ENCODE measurements around the gene FAM222A. TPM values are rescaled to one million over a fixed set of nuclear protein-coding genes. Genes with fewer than 3 reads are reported as not detected.

Gene FAM222A
- total RNA-seq, 1 experiment from 2014 or later, result 18.0 TPM

DNA sequence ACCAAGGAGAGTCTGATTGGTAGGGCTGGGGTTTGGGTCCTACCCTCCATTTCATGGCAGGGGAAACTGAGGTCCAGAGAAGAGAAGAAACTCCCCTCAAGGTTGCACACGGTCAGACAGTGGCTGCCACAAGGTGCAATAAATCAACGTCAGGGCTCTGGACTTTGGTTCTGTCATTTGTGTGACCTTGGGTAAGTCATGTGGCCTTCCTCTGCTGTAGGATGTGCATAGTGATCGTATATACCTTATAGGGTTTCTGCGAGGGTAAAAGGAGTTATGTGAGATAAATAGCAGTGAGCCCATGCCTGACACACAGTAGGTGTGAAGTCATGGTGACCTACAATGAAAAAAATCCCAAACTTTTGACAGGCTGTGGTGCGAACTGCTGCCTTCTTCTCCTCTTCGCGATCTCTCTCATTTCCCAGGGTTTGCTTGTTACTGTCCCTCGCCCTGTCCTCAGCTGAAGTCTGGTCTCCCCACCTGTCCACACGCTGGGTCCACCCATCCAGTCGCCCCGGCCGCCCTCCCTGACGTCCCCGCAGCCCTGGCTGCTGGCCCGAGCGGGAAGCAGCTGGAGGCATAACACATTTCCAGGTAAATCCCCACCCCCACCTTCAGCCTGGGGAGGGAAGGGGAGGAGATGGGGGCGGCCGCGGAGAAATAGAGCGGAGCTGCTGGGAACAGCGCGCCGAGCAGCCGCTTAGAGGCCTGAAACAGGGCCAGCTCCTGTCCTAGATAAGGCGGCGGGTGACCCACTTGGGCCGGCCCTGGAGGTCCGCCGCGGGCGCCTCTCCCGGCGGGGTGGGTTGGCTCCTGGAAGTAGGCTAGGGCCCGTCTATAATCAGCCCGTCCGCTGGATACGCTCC is 1.8 kb upstream of the FAM222A start:
- TF ChIP-seq, protein P1, sequence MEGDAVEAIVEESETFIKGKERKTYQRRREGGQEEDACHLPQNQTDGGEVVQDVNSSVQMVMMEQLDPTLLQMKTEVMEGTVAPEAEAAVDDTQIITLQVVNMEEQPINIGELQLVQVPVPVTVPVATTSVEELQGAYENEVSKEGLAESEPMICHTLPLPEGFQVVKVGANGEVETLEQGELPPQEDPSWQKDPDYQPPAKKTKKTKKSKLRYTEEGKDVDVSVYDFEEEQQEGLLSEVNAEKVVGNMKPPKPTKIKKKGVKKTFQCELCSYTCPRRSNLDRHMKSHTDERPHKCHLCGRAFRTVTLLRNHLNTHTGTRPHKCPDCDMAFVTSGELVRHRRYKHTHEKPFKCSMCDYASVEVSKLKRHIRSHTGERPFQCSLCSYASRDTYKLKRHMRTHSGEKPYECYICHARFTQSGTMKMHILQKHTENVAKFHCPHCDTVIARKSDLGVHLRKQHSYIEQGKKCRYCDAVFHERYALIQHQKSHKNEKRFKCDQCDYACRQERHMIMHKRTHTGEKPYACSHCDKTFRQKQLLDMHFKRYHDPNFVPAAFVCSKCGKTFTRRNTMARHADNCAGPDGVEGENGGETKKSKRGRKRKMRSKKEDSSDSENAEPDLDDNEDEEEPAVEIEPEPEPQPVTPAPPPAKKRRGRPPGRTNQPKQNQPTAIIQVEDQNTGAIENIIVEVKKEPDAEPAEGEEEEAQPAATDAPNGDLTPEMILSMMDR (IDR thresholded peaks at IDR 0.05; ENCODE audit: insufficient read depth in 1 of 2, low read depth in 1 of 2, low read length in 1 of 2, severe bottlenecking in 1 of 2, unreplicated experiment in 1 of 2), result no peak
- peaks cover 5% of the 10 kb centered on the region for H3K36me3 Mint-ChIP-seq (ENCODE audit: insufficient read depth, unreplicated experiment)
- Histone ChIP-seq H3K27me3 (replicated peaks; ENCODE audit: control insufficient read depth, insufficient read depth, low read length) (no peaks in the 10 kb centered on the region), H3K4me3 (ENCODE audit: low read depth, low read length) (no peak overlapping the region), H3K9me3 (no peaks in the 10 kb centered on the region), H3K4me1 (peaks cover 30% of the 10 kb centered on the region), H3K36me3 (ENCODE audit: control insufficient read depth, insufficient read depth, low read length) (no peaks in the 10 kb centered on the region)
- ChIA-PET CTCF (interaction anchor here (1.4 kb wide), 1 partner anchor 10 kb away, joined by 4 read pairs; no protein-coding TSS in a partner anchor), POLR2A (interaction anchor here (1.0 kb wide), 1 partner anchor 16 kb away, joined by 3 read pairs; no protein-coding TSS in a partner anchor)
- no peak overlapping the region for H3K4me3 Mint-ChIP-seq (ENCODE audit: unreplicated experiment)
- intact Hi-C loops (cut with micrococcal nuclease; ENCODE audit: unreplicated experiment), result no loop called here
- DNase-seq, result no peak
- BruUV-seq (replicated peaks), result no TSS peak
- peaks cover 22% of the 10 kb centered on the region for H3K4me1 Mint-ChIP-seq (ENCODE audit: low read depth, unreplicated experiment)
- no peaks in the 10 kb centered on the region for H3K27me3 Mint-ChIP-seq (ENCODE audit: insufficient read depth, unreplicated experiment)
- H3K27ac Mint-ChIP-seq (ENCODE audit: unreplicated experiment), result no peak overlapping the region
- no peaks in the 10 kb centered on the region for H3K9me3 Mint-ChIP-seq (ENCODE audit: unreplicated experiment)

DNA sequence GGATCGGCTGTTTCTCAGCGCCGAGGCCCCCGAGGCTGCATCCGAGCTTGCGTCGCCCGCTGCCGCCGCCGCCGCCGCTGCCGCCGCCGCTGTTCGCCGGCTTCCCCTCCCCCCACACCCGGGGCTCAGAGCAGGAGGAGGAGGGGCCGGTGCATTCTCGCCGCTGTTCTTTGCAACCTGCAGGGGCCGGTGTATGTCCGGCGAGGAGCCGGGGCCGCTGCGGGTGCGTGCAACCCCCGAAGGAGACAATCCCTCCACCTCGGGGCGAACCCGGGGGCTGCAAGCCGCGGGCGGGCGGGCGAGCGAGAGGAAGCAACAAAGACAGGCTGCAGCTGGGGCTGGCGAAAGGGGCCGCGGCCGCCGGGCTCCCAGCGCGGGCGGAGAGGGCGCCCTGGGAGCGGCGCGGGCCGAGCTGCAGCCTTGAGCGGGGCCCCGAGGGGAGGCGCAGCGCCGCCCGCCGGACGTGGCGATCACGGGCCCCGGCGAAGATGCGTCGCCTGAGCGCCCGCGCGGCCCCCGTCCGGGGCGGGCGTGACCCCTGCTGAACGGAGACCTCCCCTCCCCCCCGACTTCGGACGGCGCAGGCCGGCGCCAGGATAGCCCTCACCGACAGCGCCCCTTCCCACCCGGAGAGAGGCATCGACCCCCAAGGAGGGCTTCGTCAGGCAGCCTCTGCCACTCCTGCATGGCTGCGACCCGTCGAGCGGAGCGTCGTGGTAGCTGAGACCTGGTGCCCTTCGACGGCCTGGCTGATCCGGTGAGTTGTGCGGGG is 702 bp downstream of the FAM222A start:
- Histone ChIP-seq H3K27me3 (replicated peaks; ENCODE audit: control insufficient read depth, insufficient read depth, low read length) (no peaks in the 10 kb centered on the region), H3K4me3 (ENCODE audit: low read depth, low read length) (peak overlapping the region; percentile 80), H3K9me3 (no peaks in the 10 kb centered on the region), H3K36me3 (ENCODE audit: control insufficient read depth, insufficient read depth, low read length) (no peaks in the 10 kb centered on the region), H3K4me1 (peaks cover 27% of the 10 kb centered on the region)
- TF ChIP-seq, protein P1 (IDR thresholded peaks at IDR 0.05; ENCODE audit: insufficient read depth in 1 of 2, low read depth in 1 of 2, low read length in 1 of 2, severe bottlenecking in 1 of 2, unreplicated experiment in 1 of 2), result peak; percentile 22 to 32
- BruUV-seq (replicated peaks), result no TSS peak
- Mint-ChIP-seq H3K4me3 (ENCODE audit: unreplicated experiment) (peak overlapping the region; percentile 70), H3K4me1 (ENCODE audit: low read depth, unreplicated experiment) (peaks cover 24% of the 10 kb centered on the region), H3K36me3 (ENCODE audit: insufficient read depth, unreplicated experiment) (peaks cover 5% of the 10 kb centered on the region), H3K27ac (ENCODE audit: unreplicated experiment) (no peak overlapping the region), H3K27me3 (ENCODE audit: insufficient read depth, unreplicated experiment) (no peaks in the 10 kb centered on the region), H3K9me3 (ENCODE audit: unreplicated experiment) (no peaks in the 10 kb centered on the region)
- POLR2A ChIA-PET, result no interaction called here
- DNase-seq, result peak; percentile 74 to 85
- CTCF ChIA-PET, result interaction anchor here (0.6 to 2.1 kb wide), 7 partner anchors 10 to 140 kb away, joined by 3 to 29 read pairs (median 4); no protein-coding TSS in a partner anchor
- intact Hi-C loops (cut with micrococcal nuclease; ENCODE audit: unreplicated experiment), result loop anchor here (1.0 kb wide), 1 partner anchor 117 kb away; no protein-coding TSS in a partner anchor

DNA sequence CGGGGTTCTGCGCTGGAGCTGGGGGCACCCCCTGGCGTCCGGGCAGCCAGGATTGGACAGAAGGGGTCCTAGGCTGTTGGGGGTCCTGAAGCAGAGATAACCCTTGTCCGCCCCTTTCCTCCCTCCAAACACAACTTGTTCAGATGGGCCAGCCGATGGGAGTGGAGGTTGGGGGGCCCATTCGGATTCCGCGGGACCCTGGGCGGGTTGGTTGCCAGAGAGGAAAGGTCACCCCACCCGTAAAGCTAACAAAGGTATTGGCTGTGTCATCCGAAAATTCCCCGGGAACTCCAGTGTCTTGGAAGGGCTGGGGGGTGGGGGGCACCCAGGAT is 1.3 kb downstream of the FAM222A start:
- Mint-ChIP-seq H3K4me1 (ENCODE audit: low read depth, unreplicated experiment) (peaks cover 24% of the 10 kb centered on the region), H3K9me3 (ENCODE audit: unreplicated experiment) (no peaks in the 10 kb centered on the region), H3K36me3 (ENCODE audit: insufficient read depth, unreplicated experiment) (peaks cover 5% of the 10 kb centered on the region), H3K27ac (ENCODE audit: unreplicated experiment) (no peak overlapping the region), H3K27me3 (ENCODE audit: insufficient read depth, unreplicated experiment) (no peaks in the 10 kb centered on the region), H3K4me3 (ENCODE audit: unreplicated experiment) (peak overlapping the region; percentile 70)
- intact Hi-C loops (cut with micrococcal nuclease; ENCODE audit: unreplicated experiment), result loop anchor here (1.0 kb wide), 1 partner anchor 118 kb away; no protein-coding TSS in a partner anchor
- peaks cover 32% of the 10 kb centered on the region for H3K4me1 ChIP-seq
- no peaks in the 10 kb centered on the region for H3K27me3 ChIP-seq (replicated peaks; ENCODE audit: control insufficient read depth, insufficient read depth, low read length)
- TF ChIP-seq, protein P1 (IDR thresholded peaks at IDR 0.05; ENCODE audit: insufficient read depth in 1 of 2, low read depth in 1 of 2, low read length in 1 of 2, severe bottlenecking in 1 of 2, unreplicated experiment in 1 of 2), result no peak
- peak overlapping the region; percentile 80 for H3K4me3 ChIP-seq (ENCODE audit: low read depth, low read length)
- CTCF ChIA-PET, result interaction anchor here (0.6 to 2.1 kb wide), 6 partner anchors 10 to 118 kb away, joined by 3 to 29 read pairs (median 4); no protein-coding TSS in a partner anchor
- POLR2A ChIA-PET, result no interaction called here
- no TSS peak for BruUV-seq (replicated peaks)
- no peaks in the 10 kb centered on the region for H3K36me3 ChIP-seq (ENCODE audit: control insufficient read depth, insufficient read depth, low read length)
- no peaks in the 10 kb centered on the region for H3K9me3 ChIP-seq
- no peak for DNase-seq

Data from Caco-2 (cell line).